ENCODE data around the gene LIPC.

Gene LIPC

DNA sequence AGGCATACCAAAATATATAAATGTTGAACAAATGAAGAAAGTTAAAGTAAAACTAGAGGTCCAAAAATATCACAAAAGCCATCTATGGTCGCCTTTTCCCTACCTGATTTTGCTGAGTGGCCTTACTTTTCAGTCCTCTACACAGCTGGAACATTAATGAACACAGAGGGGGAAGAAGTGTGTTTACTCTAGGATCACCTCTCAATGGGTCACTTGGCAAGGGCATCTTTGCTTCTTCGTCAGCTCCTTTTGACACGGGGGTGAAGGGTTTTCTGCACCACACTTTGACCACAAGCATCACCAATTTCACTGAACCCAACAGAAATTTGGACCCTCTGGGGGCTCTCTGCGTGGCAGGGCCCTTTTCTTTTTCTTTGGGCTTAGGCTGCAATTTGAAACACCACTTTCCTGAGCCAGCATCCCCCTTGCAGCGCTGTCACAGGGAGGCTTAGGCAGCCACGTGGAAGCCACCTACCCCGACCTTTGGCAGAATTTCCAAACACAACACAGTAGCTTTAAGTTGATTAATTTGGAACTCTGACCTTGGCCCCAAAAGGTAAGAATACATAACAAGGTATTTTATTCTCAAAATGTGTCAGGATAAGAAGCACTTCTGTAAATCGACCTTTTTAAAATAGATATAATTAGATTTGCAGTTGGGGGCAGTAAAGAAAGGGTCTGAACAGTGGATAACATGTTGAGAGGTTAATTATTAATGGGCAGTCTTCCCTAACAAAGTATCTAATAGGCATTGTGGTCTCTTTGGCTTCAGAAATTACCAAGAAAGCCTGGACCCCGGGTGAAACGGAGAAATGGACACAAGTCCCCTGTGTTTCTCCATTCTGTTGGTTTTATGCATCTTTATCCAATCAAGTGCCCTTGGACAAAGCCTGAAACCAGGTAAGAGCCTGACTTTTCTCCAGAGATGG lies at the start of gene LIPC:
Gene LIPC (plus strand): TSS at position 771 of the 929 bp plus-strand sequence. CDS start 42 bp downstream, at position 813.
- no peak for DNase-seq (ENCODE audit: insufficient read length, low spot score)
- no peak for FAIRE-seq
- TF ChIP-seq, protein P1, sequence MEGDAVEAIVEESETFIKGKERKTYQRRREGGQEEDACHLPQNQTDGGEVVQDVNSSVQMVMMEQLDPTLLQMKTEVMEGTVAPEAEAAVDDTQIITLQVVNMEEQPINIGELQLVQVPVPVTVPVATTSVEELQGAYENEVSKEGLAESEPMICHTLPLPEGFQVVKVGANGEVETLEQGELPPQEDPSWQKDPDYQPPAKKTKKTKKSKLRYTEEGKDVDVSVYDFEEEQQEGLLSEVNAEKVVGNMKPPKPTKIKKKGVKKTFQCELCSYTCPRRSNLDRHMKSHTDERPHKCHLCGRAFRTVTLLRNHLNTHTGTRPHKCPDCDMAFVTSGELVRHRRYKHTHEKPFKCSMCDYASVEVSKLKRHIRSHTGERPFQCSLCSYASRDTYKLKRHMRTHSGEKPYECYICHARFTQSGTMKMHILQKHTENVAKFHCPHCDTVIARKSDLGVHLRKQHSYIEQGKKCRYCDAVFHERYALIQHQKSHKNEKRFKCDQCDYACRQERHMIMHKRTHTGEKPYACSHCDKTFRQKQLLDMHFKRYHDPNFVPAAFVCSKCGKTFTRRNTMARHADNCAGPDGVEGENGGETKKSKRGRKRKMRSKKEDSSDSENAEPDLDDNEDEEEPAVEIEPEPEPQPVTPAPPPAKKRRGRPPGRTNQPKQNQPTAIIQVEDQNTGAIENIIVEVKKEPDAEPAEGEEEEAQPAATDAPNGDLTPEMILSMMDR (IDR thresholded peaks at IDR 0.05; ENCODE audit: insufficient read depth, missing control alignments), result no peak

DNA sequence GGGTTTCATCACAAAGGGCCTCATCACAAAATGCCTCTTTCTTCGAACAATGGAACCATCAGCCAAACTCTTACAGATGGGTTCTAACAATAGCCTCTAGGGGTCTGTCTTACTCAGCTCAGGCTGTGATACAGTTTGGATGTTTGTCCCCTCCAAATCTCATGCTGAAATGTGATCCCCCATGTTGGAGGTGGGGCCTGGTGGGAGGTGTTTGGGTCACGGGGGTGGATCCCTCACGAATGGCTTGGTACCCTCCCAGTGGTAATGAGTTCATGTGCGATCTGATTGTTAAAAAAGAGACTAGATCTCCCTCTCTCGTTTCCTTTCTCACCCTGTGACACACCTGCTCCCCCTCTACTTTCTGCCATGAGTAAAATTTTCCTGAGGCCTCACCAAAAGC lies 47.9 kb upstream of the LIPC start:
- TF ChIP-seq, protein P1 (IDR thresholded peaks at IDR 0.05; ENCODE audit: insufficient read depth, missing control alignments), result no peak
- DNase-seq (ENCODE audit: insufficient read length, low spot score) (no peak), FAIRE-seq (no peak)

DNA sequence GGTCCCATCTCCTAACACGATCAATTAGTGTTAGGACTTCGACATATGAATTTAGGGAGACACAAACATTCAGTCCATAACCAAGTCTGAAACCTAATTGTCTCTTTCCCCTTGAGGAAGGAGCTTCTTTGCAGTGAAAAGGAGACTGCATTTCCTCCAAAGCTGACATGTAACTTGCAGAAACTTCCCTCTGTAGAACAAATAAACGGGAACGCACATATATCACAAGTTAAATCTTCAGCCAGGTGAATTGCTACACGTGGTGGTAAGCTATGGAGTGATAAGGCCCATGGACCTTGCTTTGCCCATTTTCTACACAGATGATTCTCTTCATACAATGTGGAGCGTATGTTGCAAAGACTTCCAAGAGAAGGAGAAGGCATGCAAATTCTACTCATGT lies 47.1 kb upstream of the LIPC start:
- TF ChIP-seq, protein P1 (IDR thresholded peaks at IDR 0.05; ENCODE audit: insufficient read depth, missing control alignments), result no peak
- DNase-seq (ENCODE audit: insufficient read length, low spot score) (no peak), FAIRE-seq (no peak)

DNA sequence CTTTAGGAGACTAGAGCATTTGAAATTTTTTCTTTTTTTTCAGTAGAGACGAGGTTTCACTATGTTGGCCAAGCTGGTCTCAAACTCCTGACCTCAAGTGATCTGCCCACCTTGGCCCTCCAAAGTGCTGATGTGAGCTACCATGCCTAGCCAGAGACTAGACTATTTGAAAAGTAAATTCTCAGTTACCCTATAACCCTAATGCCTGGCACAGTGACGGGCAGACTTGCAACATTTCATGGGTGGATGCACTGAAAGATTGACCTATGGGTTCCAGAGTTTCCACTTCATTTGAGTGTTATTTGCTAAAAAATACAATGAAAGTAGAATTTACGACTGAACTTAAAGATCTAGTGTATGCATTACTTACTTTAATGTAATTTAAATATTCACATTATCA lies 45.7 kb upstream of the LIPC start:
- DNase-seq (ENCODE audit: insufficient read length, low spot score), result no peak
- TF ChIP-seq, protein P1 (IDR thresholded peaks at IDR 0.05; ENCODE audit: insufficient read depth, missing control alignments), result no peak
- no peak for FAIRE-seq

DNA sequence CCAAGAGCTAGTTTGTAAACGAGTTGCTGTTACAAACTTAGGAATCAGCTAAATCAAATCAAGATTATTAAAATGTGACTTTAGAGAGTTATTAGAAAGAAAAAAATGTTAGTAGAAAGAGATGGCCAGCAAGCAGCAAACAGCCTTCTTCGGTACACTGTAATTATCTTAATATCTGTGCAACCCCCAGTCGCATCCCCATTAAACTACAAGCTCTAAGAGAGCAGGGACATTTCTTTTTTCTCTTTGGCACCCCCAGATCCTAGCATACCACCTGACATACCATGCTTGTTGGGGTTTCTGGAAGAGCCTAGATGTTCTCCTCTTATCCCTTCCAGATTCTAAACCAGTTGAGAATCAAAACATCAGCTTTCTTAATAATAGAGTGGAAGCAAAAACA lies 45.1 kb upstream of the LIPC start:
- FAIRE-seq (no peak), DNase-seq (ENCODE audit: insufficient read length, low spot score) (no peak)
- TF ChIP-seq, protein P1 (IDR thresholded peaks at IDR 0.05; ENCODE audit: insufficient read depth, missing control alignments), result no peak

DNA sequence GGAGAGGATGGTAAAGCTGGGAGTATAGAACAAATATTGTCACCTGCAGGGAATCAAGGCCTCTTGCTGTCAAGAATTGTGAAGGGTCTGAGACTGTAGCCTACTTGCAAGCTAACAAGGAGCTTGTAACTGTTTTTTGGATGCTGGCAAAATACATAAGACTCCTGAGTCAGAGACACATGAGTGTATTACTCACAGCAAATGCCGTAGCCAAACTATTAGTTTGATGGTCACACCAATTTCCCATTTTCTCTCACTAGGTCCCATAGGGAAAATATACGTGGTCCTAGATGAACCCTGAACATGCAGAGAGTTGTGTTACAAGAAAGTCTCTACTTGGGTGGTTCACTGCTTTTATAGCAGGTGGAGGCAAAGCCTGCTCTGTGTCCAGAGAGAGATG lies 44.7 kb upstream of the LIPC start:
- DNase-seq (ENCODE audit: insufficient read length, low spot score) (no peak), FAIRE-seq (no peak)
- TF ChIP-seq, protein P1 (IDR thresholded peaks at IDR 0.05; ENCODE audit: insufficient read depth, missing control alignments), result no peak

DNA sequence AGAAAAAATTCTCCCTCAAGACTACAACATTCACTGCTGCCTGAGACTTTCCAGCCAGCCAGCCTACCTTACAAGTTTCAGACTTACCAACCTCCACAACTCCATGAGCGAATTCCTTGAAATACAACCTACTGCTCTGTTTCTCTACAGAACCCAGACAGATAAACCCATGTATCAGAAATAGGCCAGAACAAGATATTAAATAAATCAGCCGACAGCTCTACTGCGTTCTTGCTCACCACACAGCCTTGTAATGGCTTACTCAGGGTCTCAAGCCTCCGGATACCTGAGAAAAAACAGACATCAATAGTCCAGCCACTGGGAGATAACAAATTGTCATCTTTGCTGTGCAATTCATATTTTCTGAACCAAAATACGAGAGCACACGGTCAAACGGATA lies 43.6 kb upstream of the LIPC start:
- DNase-seq (ENCODE audit: insufficient read length, low spot score), result no peak
- TF ChIP-seq, protein P1 (IDR thresholded peaks at IDR 0.05; ENCODE audit: insufficient read depth, missing control alignments), result no peak
- no peak for FAIRE-seq

All from D721Med (cell line).